ENCODE results near the gene PRKCH.
A peak's percentile ranks its signal among the peaks of the same experiment; 100 is the strongest.

The PRKCH gene

GRCh38 chr14:61573748-61574513, 252.6 kb downstream of the PRKCH start:
- peak in 1 of 2 experiments; percentile 37 for DNase-seq

- DNase-seq, result no peak
Measured at GRCh38 chr14:61574514-61574807, 253.1 kb downstream of the PRKCH start.

- no peak for DNase-seq
Measured at GRCh38 chr14:61575126-61575525, 253.7 kb downstream of the PRKCH start.

GRCh38 chr14:61575551-61576150, 254.3 kb downstream of the PRKCH start:
- no peak for DNase-seq

- no peak for DNase-seq
Measured at GRCh38 chr14:61577506-61577931, 256.1 kb downstream of the PRKCH start.

- no peak for DNase-seq
Measured at GRCh38 chr14:61578745-61579144, 257.4 kb downstream of the PRKCH start.

GRCh38 chr14:61581340-61581739, 260.0 kb downstream of the PRKCH start:
- no peak for DNase-seq

- DNase-seq, result no peak
Measured at GRCh38 chr14:61581955-61582615, 260.7 kb downstream of the PRKCH start.

GRCh38 chr14:61582815-61583214, 261.4 kb downstream of the PRKCH start:
- no peak for DNase-seq

GRCh38 chr14:61584331-61584741, 263.0 kb downstream of the PRKCH start:
- no peak for DNase-seq

GRCh38 chr14:61585598-61586543, 264.5 kb downstream of the PRKCH start:
- DNase-seq, result no peak

- no peak for DNase-seq
Measured at GRCh38 chr14:61586544-61587055, 265.2 kb downstream of the PRKCH start.

- DNase-seq, result no peak
Measured at GRCh38 chr14:61587081-61587713, 265.8 kb downstream of the PRKCH start.

GRCh38 chr14:61588419-61588901, 267.1 kb downstream of the PRKCH start:
- no peak for DNase-seq

GRCh38 chr14:61589691-61590581, 268.6 kb downstream of the PRKCH start:
- DNase-seq, result no peak

GRCh38 chr14:61591862-61592261, 270.5 kb downstream of the PRKCH start:
- DNase-seq, result no peak

- no peak for DNase-seq
Measured at GRCh38 chr14:61593330-61593729, 272.0 kb downstream of the PRKCH start.

- no peak for DNase-seq
Measured at GRCh38 chr14:61596990-61597389, 275.6 kb downstream of the PRKCH start.

GRCh38 chr14:61598980-61599379, 277.6 kb downstream of the PRKCH start:
- no peak for DNase-seq

- no peak for DNase-seq
Measured at GRCh38 chr14:61599942-61600341, 278.6 kb downstream of the PRKCH start.

Measured in activated CD4-positive, alpha-beta T cell treated with anti-CD3 and anti-CD28 coated beads, Interleukin-2, amount 50 U/mL, for 48 hours (primary cell).